Mesothelial cell of epicardium (in vitro differentiated cells): ENCODE measurements around the gene AGBL4. TPM values are rescaled to one million over a fixed set of nuclear protein-coding genes. Genes with fewer than 3 reads are reported as not detected.

Source experiments
- DNase-seq, 2 experiments: peaks; one replicate each; pipeline ENCODE4 v3.0.0; 2021; ENCODE audit warnings: low spot score in 2 of 2; ENCODE audit not compliant: unreplicated experiment in 2 of 2
- H3K27ac Mint-ChIP-seq: 2 replicates; pipeline ENCODE4 v1.8.0; 2021; ENCODE audit warnings: mixed read lengths
- H3K27me3 Mint-ChIP-seq: 2 replicates; pipeline ENCODE4 v1.8.0; 2021; ENCODE audit warnings: low read depth, mixed read lengths
- H3K36me3 Mint-ChIP-seq: 2 replicates; pipeline ENCODE4 v1.8.0; 2021; ENCODE audit warnings: mixed read lengths
- H3K4me1 Mint-ChIP-seq: 2 replicates; pipeline ENCODE4 v1.8.0; 2021; ENCODE audit warnings: mixed read lengths
- H3K4me3 Mint-ChIP-seq: 2 replicates; pipeline ENCODE4 v1.8.0; 2021; ENCODE audit warnings: mild to moderate bottlenecking, moderate library complexity, mixed read lengths
- H3K9me3 Mint-ChIP-seq: 2 replicates; pipeline ENCODE4 v1.8.0; 2021; ENCODE audit warnings: mixed read lengths
- CTCF ChIP-seq: fragments of 200-600 bp; sonication (generic); IDR thresholded peaks from one replicate; pipeline ENCODE4 v1.5.0; 2021; ENCODE audit warnings: antibody characterized with exemption; ENCODE audit not compliant: unreplicated experiment
- total RNA-seq: library from RNA; stranded (reverse); gene quantifications from 3 replicates; pipeline ENCODE4 v1.2.1, GENCODE V29; 2021

AGBL4 gene
- total RNA-seq, 1 donor from 2014 or later = 0.42 TPM

GRCh38 chr1:48760857-48761256 is 1262.9 kb downstream of the AGBL4 start:
- Mint-ChIP-seq H3K4me1 (peaks cover 6% of the 10 kb centered on the region), H3K9me3 (peaks cover 8% of the 10 kb centered on the region), H3K36me3 (peaks cover 42% of the 10 kb centered on the region), H3K27me3 (no peaks in the 10 kb centered on the region), H3K27ac (no peak overlapping the region), H3K4me3 (no peak overlapping the region)
- no peak for DNase-seq
- no peak for TF ChIP-seq CTCF

DNA sequence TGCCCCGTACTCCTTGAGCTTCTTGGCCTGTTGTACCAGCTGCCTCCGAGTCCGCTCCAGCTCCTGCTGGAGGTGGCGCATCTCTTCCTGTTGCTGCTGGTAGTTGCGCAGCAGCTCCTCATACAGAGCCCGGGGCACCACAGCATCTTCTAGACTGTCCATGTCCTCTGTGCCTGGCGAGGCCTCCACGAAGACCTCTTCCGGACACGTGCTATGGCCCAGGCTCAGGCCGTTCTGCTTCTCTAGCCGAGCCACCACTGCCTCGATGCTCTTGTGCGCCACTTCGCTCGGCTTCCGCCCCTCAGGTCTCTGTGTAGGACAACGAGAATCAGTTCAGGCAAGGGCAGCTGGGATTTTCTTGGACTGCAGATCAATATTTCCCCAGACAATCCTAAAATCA is 1264.8 kb downstream of the AGBL4 start:
- no peak overlapping the region for H3K4me3 Mint-ChIP-seq
- TF ChIP-seq CTCF = no peak
- DNase-seq = no peak
- H3K27me3 Mint-ChIP-seq = no peaks in the 10 kb centered on the region
- H3K36me3 Mint-ChIP-seq = peaks cover 41% of the 10 kb centered on the region
- H3K4me1 Mint-ChIP-seq = peaks cover 6% of the 10 kb centered on the region
- no peaks in the 10 kb centered on the region for H3K9me3 Mint-ChIP-seq
- H3K27ac Mint-ChIP-seq = no peak overlapping the region

DNA sequence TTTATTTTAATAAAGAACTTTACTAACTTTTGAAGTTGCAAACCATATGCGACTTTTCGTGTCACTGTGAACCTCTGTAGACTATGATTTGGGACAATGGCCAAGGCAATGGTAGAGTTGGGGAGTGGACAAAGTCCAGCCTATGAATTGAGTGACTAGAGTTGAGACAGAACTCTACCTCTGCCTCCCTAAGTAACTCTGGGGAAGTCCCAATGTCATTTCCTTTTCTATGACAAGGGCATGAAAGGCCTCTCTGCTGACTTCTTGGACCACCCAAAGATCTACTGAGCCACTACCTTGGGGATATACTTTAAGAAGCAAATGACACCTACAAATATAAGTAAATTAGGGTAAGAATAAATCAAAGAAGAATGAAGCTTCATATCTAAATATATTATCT is 1266.4 kb downstream of the AGBL4 start:
- no peak overlapping the region for H3K27ac Mint-ChIP-seq
- no peak for DNase-seq
- H3K36me3 Mint-ChIP-seq = peaks cover 43% of the 10 kb centered on the region
- no peak for TF ChIP-seq CTCF
- H3K27me3 Mint-ChIP-seq = no peaks in the 10 kb centered on the region
- H3K4me1 Mint-ChIP-seq = peaks cover 6% of the 10 kb centered on the region
- H3K9me3 Mint-ChIP-seq = no peaks in the 10 kb centered on the region
- H3K4me3 Mint-ChIP-seq = no peak overlapping the region

GRCh38 chr1:48756683-48757316 is 1267.0 kb downstream of the AGBL4 start:
- Mint-ChIP-seq H3K9me3 (no peaks in the 10 kb centered on the region), H3K27ac (no peak overlapping the region), H3K4me3 (no peak overlapping the region), H3K36me3 (peaks cover 46% of the 10 kb centered on the region), H3K27me3 (no peaks in the 10 kb centered on the region), H3K4me1 (peaks cover 2% of the 10 kb centered on the region)
- TF ChIP-seq CTCF = no peak
- no peak for DNase-seq

- Mint-ChIP-seq H3K27me3 (no peaks in the 10 kb centered on the region), H3K27ac (no peak overlapping the region), H3K36me3 (peaks cover 37% of the 10 kb centered on the region), H3K4me1 (no peaks in the 10 kb centered on the region), H3K4me3 (no peak overlapping the region), H3K9me3 (no peaks in the 10 kb centered on the region)
- no peak for DNase-seq
- TF ChIP-seq CTCF = no peak
Measured at GRCh38 chr1:48753293-48753692, 1270.5 kb downstream of the AGBL4 start.

GRCh38 chr1:48750109-48750508 is 1273.6 kb downstream of the AGBL4 start:
- no peak overlapping the region for H3K4me3 Mint-ChIP-seq
- H3K4me1 Mint-ChIP-seq = no peaks in the 10 kb centered on the region
- H3K36me3 Mint-ChIP-seq = peaks cover 23% of the 10 kb centered on the region
- DNase-seq = no peak
- no peaks in the 10 kb centered on the region for H3K9me3 Mint-ChIP-seq
- no peak for TF ChIP-seq CTCF
- H3K27me3 Mint-ChIP-seq = no peaks in the 10 kb centered on the region
- H3K27ac Mint-ChIP-seq = no peak overlapping the region
